ENCODE data around the gene TMEM169. TPM values are rescaled to one million over a fixed set of nuclear protein-coding genes. Genes with fewer than 3 reads are reported as not detected.

TMEM169 gene
- total and polyA plus RNA-seq, 2 donors (not counting 1 experiment from before 2014, with no cell fraction given): 0.28 to 0.84 TPM

GRCh38 chr2:216044883-216045486 lies 36.7 kb upstream of the TMEM169 start:
- no peaks in the 10 kb centered on the region for H4K20me1 ChIP-seq (ENCODE audit: control insufficient read depth, insufficient read depth, low read length, poor library complexity, severe bottlenecking)
- H3K4me2 ChIP-seq (replicated peaks; ENCODE audit: low read depth, low read length, poor library complexity, severe bottlenecking): no peak overlapping the region
- H3K36me3 ChIP-seq (replicated peaks in 1 of 2; ENCODE audit: control extremely low read depth in 1 of 2, control insufficient read depth in 1 of 2, extremely low read depth in 1 of 2, insufficient read depth in 2 of 2, low read length in 1 of 2): peaks cover 0 to 14% of the 10 kb centered on the region in 2 experiments
- no peak overlapping the region for H3K27ac ChIP-seq (ENCODE audit: low read length in 2 of 2)
- Mint-ChIP-seq H3K27ac (no peak overlapping the region), H3K4me1 (no peaks in the 10 kb centered on the region), H3K4me3 (no peak overlapping the region), H3K9me3 (ENCODE audit: insufficient read depth) (no peaks in the 10 kb centered on the region), H3K27me3 (no peaks in the 10 kb centered on the region)
- no peak overlapping the region for H2AFZ ChIP-seq (ENCODE audit: insufficient read depth, low read depth, low read length, poor library complexity, severe bottlenecking)
- no peaks in the 10 kb centered on the region for H3K9me3 ChIP-seq (ENCODE audit: control extremely low read depth in 1 of 3, control insufficient read depth in 2 of 3, insufficient read depth in 1 of 3, low read length in 2 of 3)
- TF ChIP-seq EZH2 (IDR thresholded peaks at IDR 0.05; ENCODE audit: borderline replicate concordance, insufficient read depth, low read depth, low read length, poor library complexity, severe bottlenecking): no peak
- no peak for TF ChIP-seq CTCF (IDR thresholded peaks at IDR 0.05)
- POLR2A ChIA-PET: no interaction called here
- no peak overlapping the region for H3K4me3 ChIP-seq (ENCODE audit: control extremely low read depth in 1 of 5, extremely low read depth in 1 of 5, insufficient read depth in 1 of 5, low read depth in 2 of 5, low read length in 4 of 5)
- ATAC-seq (ENCODE audit: low read depth) (no peak), DNase-seq (no peak)
- intact Hi-C loops (cut with micrococcal nuclease): no loop called here
- CTCF ChIA-PET: interaction anchor here (3.0 kb wide), 1 partner anchor 11 kb away, joined by 14 read pairs; no protein-coding TSS in a partner anchor
- no peaks in the 10 kb centered on the region for H3K27me3 ChIP-seq (replicated peaks in 1 of 4; ENCODE audit: control extremely low read depth in 1 of 4, control insufficient read depth in 3 of 4, insufficient read depth in 4 of 4, low read length in 3 of 4)
- no peaks in the 10 kb centered on the region for H3K4me1 ChIP-seq (ENCODE audit: control insufficient read depth in 2 of 2, insufficient read depth in 2 of 2, low read length in 2 of 2)
- no CpG with 5 or more reads among the region's 5 CpGs for WGBS (ENCODE audit: insufficient coverage)
- H3K9ac ChIP-seq (ENCODE audit: low read length): no peak overlapping the region
- H3K79me2 ChIP-seq (ENCODE audit: control insufficient read depth, insufficient read depth, low read length): no peaks in the 10 kb centered on the region

DNA sequence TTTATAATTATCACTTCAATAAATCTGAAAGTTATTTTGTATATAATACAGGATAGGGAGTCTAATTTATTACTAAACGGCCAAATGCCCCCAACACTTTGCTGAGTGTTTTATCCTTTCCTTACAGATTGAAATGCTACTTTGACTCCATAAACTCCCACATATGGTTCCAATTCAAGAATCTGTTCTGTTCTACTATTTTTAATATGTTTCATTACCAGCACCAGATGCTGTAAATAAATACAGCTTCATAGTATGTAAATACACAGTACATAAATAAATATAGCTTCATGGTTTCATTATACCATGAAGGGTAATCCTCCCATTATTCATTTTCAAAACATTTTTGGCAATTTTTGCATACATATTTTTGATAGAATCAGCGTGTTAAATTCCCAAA lies 34.3 kb upstream of the TMEM169 start:
- DNase-seq: no peak
- WGBS (ENCODE audit: insufficient coverage): no CpG with 5 or more reads among the region's 2 CpGs
- intact Hi-C loops (cut with micrococcal nuclease): no loop called here
- Mint-ChIP-seq H3K27ac (no peak overlapping the region), H3K4me3 (no peak overlapping the region), H3K9me3 (ENCODE audit: insufficient read depth) (no peaks in the 10 kb centered on the region), H3K4me1 (no peaks in the 10 kb centered on the region), H3K27me3 (no peaks in the 10 kb centered on the region)
- ATAC-seq (ENCODE audit: low read depth): no peak
- Histone ChIP-seq H3K9ac (ENCODE audit: low read length) (no peak overlapping the region), H3K27me3 (replicated peaks in 1 of 4; ENCODE audit: control extremely low read depth in 1 of 4, control insufficient read depth in 3 of 4, insufficient read depth in 4 of 4, low read length in 3 of 4) (no peaks in the 10 kb centered on the region), H3K4me3 (ENCODE audit: control extremely low read depth in 1 of 5, extremely low read depth in 1 of 5, insufficient read depth in 1 of 5, low read depth in 2 of 5, low read length in 4 of 5) (no peak overlapping the region), H3K9me3 (ENCODE audit: control extremely low read depth in 1 of 3, control insufficient read depth in 2 of 3, insufficient read depth in 1 of 3, low read length in 2 of 3) (no peaks in the 10 kb centered on the region), H2AFZ (ENCODE audit: insufficient read depth, low read depth, low read length, poor library complexity, severe bottlenecking) (no peak overlapping the region), H3K79me2 (ENCODE audit: control insufficient read depth, insufficient read depth, low read length) (no peaks in the 10 kb centered on the region), H3K4me2 (replicated peaks; ENCODE audit: low read depth, low read length, poor library complexity, severe bottlenecking) (no peak overlapping the region), H4K20me1 (ENCODE audit: control insufficient read depth, insufficient read depth, low read length, poor library complexity, severe bottlenecking) (no peaks in the 10 kb centered on the region), H3K27ac (ENCODE audit: low read length in 2 of 2) (no peak overlapping the region), H3K36me3 (replicated peaks in 1 of 2; ENCODE audit: control extremely low read depth in 1 of 2, control insufficient read depth in 1 of 2, extremely low read depth in 1 of 2, insufficient read depth in 2 of 2, low read length in 1 of 2) (peaks cover 0 to 4% of the 10 kb centered on the region in 2 experiments), H3K4me1 (ENCODE audit: control insufficient read depth in 2 of 2, insufficient read depth in 2 of 2, low read length in 2 of 2) (no peaks in the 10 kb centered on the region)
- no peak for TF ChIP-seq CTCF (IDR thresholded peaks at IDR 0.05)
- TF ChIP-seq EZH2 (IDR thresholded peaks at IDR 0.05; ENCODE audit: borderline replicate concordance, insufficient read depth, low read depth, low read length, poor library complexity, severe bottlenecking): no peak
- CTCF ChIA-PET: interaction anchor here (0.6 to 1.0 kb wide), 2 partner anchors 14 to 18 kb away, joined by 3 to 4 read pairs; no protein-coding TSS in a partner anchor
- POLR2A ChIA-PET: no interaction called here
